Measurements from ENCODE around the gene PAPOLA. TPM values are rescaled to one million over a fixed set of nuclear protein-coding genes. Genes with fewer than 3 reads are reported as not detected.

Gene PAPOLA
- total RNA-seq, 1 donor from 2014 or later, result 255 TPM

- Mint-ChIP-seq H3K27me3 (no peaks in the 10 kb centered on the region), H3K36me3 (ENCODE audit: low read depth) (peaks cover 21% of the 10 kb centered on the region), H3K4me1 (peaks cover 25% of the 10 kb centered on the region), H3K27ac (no peak overlapping the region), H3K4me3 (no peak overlapping the region), H3K9me3 (no peaks in the 10 kb centered on the region)
- intact Hi-C loops (cut with micrococcal nuclease), result no loop called here
- TF ChIP-seq, protein P1, sequence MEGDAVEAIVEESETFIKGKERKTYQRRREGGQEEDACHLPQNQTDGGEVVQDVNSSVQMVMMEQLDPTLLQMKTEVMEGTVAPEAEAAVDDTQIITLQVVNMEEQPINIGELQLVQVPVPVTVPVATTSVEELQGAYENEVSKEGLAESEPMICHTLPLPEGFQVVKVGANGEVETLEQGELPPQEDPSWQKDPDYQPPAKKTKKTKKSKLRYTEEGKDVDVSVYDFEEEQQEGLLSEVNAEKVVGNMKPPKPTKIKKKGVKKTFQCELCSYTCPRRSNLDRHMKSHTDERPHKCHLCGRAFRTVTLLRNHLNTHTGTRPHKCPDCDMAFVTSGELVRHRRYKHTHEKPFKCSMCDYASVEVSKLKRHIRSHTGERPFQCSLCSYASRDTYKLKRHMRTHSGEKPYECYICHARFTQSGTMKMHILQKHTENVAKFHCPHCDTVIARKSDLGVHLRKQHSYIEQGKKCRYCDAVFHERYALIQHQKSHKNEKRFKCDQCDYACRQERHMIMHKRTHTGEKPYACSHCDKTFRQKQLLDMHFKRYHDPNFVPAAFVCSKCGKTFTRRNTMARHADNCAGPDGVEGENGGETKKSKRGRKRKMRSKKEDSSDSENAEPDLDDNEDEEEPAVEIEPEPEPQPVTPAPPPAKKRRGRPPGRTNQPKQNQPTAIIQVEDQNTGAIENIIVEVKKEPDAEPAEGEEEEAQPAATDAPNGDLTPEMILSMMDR (IDR thresholded peaks at IDR 0.05), result no peak
- ATAC-seq (ENCODE audit: low read depth) (no peak), DNase-seq (no peak)
- ChIA-PET POLR2A (interaction anchor here (1.1 kb wide), 1 partner anchor 10 kb away, joined by 3 read pairs; no protein-coding TSS in a partner anchor), CTCF (interaction anchor here (1.4 kb wide), 1 partner anchor 9 kb away, joined by 8 read pairs; no protein-coding TSS in a partner anchor)
Observed at GRCh38 chr14:96576359-96576758, 74.2 kb downstream of the PAPOLA start.

DNA sequence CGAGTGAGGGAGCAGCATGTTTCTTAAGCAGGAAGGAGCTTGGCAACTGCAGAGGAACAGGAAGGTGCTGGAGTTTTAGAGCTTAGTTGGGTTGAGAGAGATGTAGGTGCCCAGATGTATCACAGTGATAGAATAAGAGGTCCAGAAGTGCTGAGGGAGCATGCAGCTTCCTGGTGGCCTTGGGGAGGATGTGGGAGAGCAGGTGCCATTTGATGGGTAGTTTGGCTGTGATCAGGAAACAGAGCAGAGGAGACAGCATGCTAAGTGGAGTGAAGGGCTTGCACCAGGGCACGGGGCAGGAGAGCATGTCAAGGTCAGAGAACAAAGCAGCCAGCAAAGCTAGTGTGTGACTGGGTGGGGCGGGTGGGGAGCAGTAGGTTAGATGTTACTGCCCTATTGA, 74.8 kb downstream of the PAPOLA start:
- intact Hi-C loops (cut with micrococcal nuclease), result no loop called here
- H3K9me3 Mint-ChIP-seq, result no peaks in the 10 kb centered on the region
- no peak overlapping the region for H3K4me3 Mint-ChIP-seq
- peaks cover 16% of the 10 kb centered on the region for H3K36me3 Mint-ChIP-seq (ENCODE audit: low read depth)
- ATAC-seq (ENCODE audit: low read depth), result no peak
- CTCF ChIA-PET, result interaction anchor here (1.4 kb wide), 1 partner anchor 10 kb away, joined by 8 read pairs; no protein-coding TSS in a partner anchor
- POLR2A ChIA-PET, result interaction anchor here (1.1 kb wide), 1 partner anchor 11 kb away, joined by 3 read pairs; no protein-coding TSS in a partner anchor
- no peak for DNase-seq
- TF ChIP-seq, protein P1 (IDR thresholded peaks at IDR 0.05), result no peak
- H3K4me1 Mint-ChIP-seq, result peaks cover 27% of the 10 kb centered on the region
- no peaks in the 10 kb centered on the region for H3K27me3 Mint-ChIP-seq
- no peak overlapping the region for H3K27ac Mint-ChIP-seq

DNA sequence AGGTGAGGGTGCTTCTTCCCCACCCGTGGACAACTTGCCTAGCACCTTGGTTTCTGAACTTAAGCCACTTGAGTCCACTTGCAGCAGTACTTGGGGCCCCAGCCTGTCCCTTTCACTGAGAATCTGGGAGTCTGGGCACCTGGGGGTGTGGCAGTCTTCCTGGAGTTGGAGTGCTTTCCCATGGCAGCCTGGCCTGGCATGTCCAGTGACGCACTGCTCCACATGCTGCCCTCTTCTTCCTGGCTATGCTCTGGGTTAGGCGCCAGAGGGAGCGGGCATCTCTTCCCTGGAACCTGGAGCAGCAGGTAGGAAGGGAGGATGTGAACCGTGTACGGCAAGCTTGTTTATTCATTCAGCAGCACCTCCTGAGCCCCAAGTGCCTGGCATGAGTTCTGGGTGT, 76.4 kb downstream of the PAPOLA start:
- Mint-ChIP-seq H3K9me3 (no peaks in the 10 kb centered on the region), H3K27me3 (peaks cover 5% of the 10 kb centered on the region), H3K27ac (no peak overlapping the region), H3K4me3 (no peak overlapping the region), H3K36me3 (ENCODE audit: low read depth) (peaks cover 4% of the 10 kb centered on the region), H3K4me1 (peaks cover 36% of the 10 kb centered on the region)
- TF ChIP-seq, protein P1 (IDR thresholded peaks at IDR 0.05), result no peak
- DNase-seq, result no peak
- POLR2A ChIA-PET, result no interaction called here
- ATAC-seq (ENCODE audit: low read depth), result no peak
- CTCF ChIA-PET, result no interaction called here
- intact Hi-C loops (cut with micrococcal nuclease), result no loop called here

- peaks cover 6% of the 10 kb centered on the region for H3K27me3 Mint-ChIP-seq
- CTCF ChIA-PET, result no interaction called here
- H3K27ac Mint-ChIP-seq, result no peak overlapping the region
- H3K9me3 Mint-ChIP-seq, result no peaks in the 10 kb centered on the region
- POLR2A ChIA-PET, result no interaction called here
- TF ChIP-seq, protein P1 (IDR thresholded peaks at IDR 0.05), result no peak
- ATAC-seq (ENCODE audit: low read depth), result no peak
- H3K4me1 Mint-ChIP-seq, result peaks cover 39% of the 10 kb centered on the region
- no peak for DNase-seq
- intact Hi-C loops (cut with micrococcal nuclease), result no loop called here
- H3K36me3 Mint-ChIP-seq (ENCODE audit: low read depth), result no peaks in the 10 kb centered on the region
- no peak overlapping the region for H3K4me3 Mint-ChIP-seq
Observed at GRCh38 chr14:96579358-96579757, 77.2 kb downstream of the PAPOLA start.

DNA sequence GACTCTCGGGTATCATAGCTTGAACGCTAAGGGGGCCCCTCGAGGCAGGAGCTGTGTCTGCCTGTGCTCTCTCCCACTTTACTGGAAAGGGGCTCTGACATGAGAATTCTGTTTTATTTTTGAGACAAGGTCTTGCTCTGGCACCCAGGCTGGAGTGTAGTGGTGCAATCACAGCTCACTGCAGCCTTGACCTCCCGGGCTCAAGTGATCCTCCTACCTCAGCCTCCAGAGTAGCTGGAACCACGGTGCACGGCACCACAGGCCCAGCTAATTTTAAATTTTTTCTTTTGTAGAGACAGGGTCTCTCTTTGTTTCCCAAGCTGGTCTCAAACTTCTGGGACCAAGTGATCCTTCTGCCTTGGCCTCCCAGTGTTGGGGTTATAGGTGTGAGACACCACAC, 77.7 kb downstream of the PAPOLA start:
- DNase-seq (no peak), ATAC-seq (ENCODE audit: low read depth) (no peak)
- intact Hi-C loops (cut with micrococcal nuclease), result loop anchor here (5.0 kb wide), 1 partner anchor 162 kb away; no protein-coding TSS in a partner anchor
- Mint-ChIP-seq H3K9me3 (no peaks in the 10 kb centered on the region), H3K27me3 (peaks cover 9% of the 10 kb centered on the region), H3K27ac (no peak overlapping the region), H3K4me1 (peaks cover 40% of the 10 kb centered on the region), H3K4me3 (no peak overlapping the region), H3K36me3 (ENCODE audit: low read depth) (no peaks in the 10 kb centered on the region)
- TF ChIP-seq, protein P1 (IDR thresholded peaks at IDR 0.05), result no peak
- POLR2A ChIA-PET, result no interaction called here
- CTCF ChIA-PET, result no interaction called here
